ENCODE data around the gene EIF4G3.
A peak's percentile ranks its signal among the peaks of the same experiment; 100 is the strongest.
"Not testable (repeated sequence)": the region's sequence is repeated elsewhere in the genome, so short reads cannot be mapped to it uniquely, and the experiment has no call there.

The EIF4G3 gene

GRCh38 chr1:20932437-20932977 lies 244.2 kb downstream of the EIF4G3 start:
- Mint-ChIP-seq H3K4me3 (no peak overlapping the region), H3K9me3 (no peaks in the 10 kb centered on the region), H3K27ac (peak overlapping the region in 1 of 3 experiments; percentile 18), H3K27me3 (ENCODE audit: low read depth) (no peaks in the 10 kb centered on the region), H3K4me1 (peaks cover 12% of the 10 kb centered on the region), H3K36me3 (ENCODE audit: low read depth) (peaks cover 46% of the 10 kb centered on the region)
- TF ChIP-seq, protein P1, sequence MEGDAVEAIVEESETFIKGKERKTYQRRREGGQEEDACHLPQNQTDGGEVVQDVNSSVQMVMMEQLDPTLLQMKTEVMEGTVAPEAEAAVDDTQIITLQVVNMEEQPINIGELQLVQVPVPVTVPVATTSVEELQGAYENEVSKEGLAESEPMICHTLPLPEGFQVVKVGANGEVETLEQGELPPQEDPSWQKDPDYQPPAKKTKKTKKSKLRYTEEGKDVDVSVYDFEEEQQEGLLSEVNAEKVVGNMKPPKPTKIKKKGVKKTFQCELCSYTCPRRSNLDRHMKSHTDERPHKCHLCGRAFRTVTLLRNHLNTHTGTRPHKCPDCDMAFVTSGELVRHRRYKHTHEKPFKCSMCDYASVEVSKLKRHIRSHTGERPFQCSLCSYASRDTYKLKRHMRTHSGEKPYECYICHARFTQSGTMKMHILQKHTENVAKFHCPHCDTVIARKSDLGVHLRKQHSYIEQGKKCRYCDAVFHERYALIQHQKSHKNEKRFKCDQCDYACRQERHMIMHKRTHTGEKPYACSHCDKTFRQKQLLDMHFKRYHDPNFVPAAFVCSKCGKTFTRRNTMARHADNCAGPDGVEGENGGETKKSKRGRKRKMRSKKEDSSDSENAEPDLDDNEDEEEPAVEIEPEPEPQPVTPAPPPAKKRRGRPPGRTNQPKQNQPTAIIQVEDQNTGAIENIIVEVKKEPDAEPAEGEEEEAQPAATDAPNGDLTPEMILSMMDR (IDR thresholded peaks at IDR 0.05; ENCODE audit: unreplicated experiment in 3 of 3), result no peak

DNA sequence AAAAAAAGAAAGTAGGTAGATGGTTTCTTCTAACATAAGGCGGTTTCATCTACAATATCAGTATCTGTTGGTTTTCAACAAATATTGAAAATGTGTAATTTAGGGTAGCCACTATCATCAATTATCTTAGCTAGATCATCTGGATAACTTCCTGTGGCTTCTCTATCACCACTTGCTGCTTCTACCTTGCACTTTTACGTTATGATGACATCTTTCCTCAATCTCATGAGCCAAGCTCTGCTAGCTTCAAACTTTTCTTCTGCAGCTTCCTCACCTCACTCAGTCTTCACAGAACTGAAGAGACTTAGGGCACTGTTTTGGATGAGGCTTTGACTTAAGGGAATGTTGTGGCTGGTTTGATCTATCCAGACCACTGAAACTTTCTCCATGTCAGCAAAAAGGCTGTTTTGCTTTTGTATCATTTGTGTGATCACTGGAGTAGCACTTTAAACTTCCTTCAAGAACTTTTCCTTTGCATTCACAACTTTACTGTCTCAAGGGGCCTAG lies 244.7 kb downstream of the EIF4G3 start:
- H3K36me3 Mint-ChIP-seq (ENCODE audit: low read depth), result peaks cover 46% of the 10 kb centered on the region
- H3K4me1 Mint-ChIP-seq, result peaks cover 9% of the 10 kb centered on the region
- H3K4me3 Mint-ChIP-seq, result no peak overlapping the region

DNA sequence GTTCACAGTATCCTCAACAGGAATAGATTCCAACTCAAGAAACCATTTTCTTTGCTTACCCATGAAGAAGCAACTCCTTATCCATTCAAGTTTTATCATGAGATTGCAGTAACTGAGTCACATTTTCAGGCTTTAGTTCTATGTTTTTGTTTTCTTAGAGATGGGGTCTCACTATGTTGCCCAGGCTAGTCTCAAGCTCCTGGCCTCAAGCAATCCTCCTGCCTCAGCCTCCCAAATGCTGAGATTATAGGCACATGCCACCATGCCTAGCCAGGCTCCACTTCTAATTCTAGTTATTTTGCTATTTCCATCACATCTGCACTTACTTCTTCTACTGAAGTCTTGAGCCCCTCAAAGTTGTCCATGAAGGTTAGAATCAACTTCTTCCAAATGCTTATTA lies 246.3 kb downstream of the EIF4G3 start:
- Mint-ChIP-seq H3K4me3 (no peak overlapping the region), H3K36me3 (ENCODE audit: low read depth) (peaks cover 46% of the 10 kb centered on the region), H3K27ac (no peak overlapping the region), H3K9me3 (no peaks in the 10 kb centered on the region), H3K27me3 (ENCODE audit: low read depth) (no peaks in the 10 kb centered on the region), H3K4me1 (no peaks in the 10 kb centered on the region)
- TF ChIP-seq, protein P1 (IDR thresholded peaks at IDR 0.05; ENCODE audit: unreplicated experiment in 3 of 3), result no peak

More for the DNA sequence above, 244.7 kb downstream of the EIF4G3 start:
- H3K9me3 Mint-ChIP-seq, result no peaks in the 10 kb centered on the region
- TF ChIP-seq, protein P1 (IDR thresholded peaks at IDR 0.05; ENCODE audit: unreplicated experiment in 3 of 3), result no peak
- H3K27ac Mint-ChIP-seq, result peak overlapping the region in 1 of 3 experiments; percentile 18
- H3K27me3 Mint-ChIP-seq (ENCODE audit: low read depth), result no peaks in the 10 kb centered on the region

DNA sequence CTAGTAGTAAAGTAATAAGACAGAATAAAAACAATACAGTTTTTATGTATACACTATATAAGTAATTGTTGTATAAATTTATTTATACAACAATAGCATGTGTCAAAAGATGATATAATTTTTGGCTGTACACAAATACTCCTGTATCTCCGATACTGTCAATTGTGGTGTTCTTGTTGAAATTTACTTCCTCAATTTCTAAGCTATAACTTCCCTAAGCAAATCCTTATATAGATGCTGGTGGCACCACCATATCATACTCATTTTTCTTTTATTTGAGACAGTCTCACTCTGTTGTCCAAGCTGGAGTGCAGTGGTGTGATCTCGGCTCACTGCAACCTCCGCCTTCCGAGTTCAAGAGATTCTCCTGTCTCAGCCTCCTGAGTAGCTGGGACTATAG lies 248.6 kb downstream of the EIF4G3 start:
- Mint-ChIP-seq H3K4me3 (no peak overlapping the region), H3K4me1 (no peaks in the 10 kb centered on the region), H3K36me3 (ENCODE audit: low read depth) (peaks cover 34% of the 10 kb centered on the region), H3K27me3 (ENCODE audit: low read depth) (no peaks in the 10 kb centered on the region), H3K9me3 (no peaks in the 10 kb centered on the region), H3K27ac (no peak overlapping the region)
- TF ChIP-seq, protein P1 (IDR thresholded peaks at IDR 0.05; ENCODE audit: unreplicated experiment in 3 of 3), result no peak

GRCh38 chr1:20921285-20921684 lies 255.4 kb downstream of the EIF4G3 start:
- Mint-ChIP-seq H3K9me3 (no peaks in the 10 kb centered on the region), H3K27me3 (ENCODE audit: low read depth) (no peaks in the 10 kb centered on the region), H3K4me3 (no peak overlapping the region), H3K36me3 (ENCODE audit: low read depth) (no peaks in the 10 kb centered on the region), H3K27ac (no peak overlapping the region), H3K4me1 (peaks cover 9% of the 10 kb centered on the region)
- TF ChIP-seq, protein P1 (IDR thresholded peaks at IDR 0.05; ENCODE audit: unreplicated experiment in 3 of 3), result no peak

GRCh38 chr1:20913242-20913641 lies 263.5 kb downstream of the EIF4G3 start:
- Mint-ChIP-seq H3K27ac (no peak overlapping the region), H3K9me3 (no peaks in the 10 kb centered on the region), H3K4me3 (no peak overlapping the region), H3K27me3 (ENCODE audit: low read depth) (no peaks in the 10 kb centered on the region), H3K4me1 (no peaks in the 10 kb centered on the region), H3K36me3 (ENCODE audit: low read depth) (peaks cover 17% of the 10 kb centered on the region)
- TF ChIP-seq, protein P1 (IDR thresholded peaks at IDR 0.05; ENCODE audit: unreplicated experiment in 3 of 3), result no peak

DNA sequence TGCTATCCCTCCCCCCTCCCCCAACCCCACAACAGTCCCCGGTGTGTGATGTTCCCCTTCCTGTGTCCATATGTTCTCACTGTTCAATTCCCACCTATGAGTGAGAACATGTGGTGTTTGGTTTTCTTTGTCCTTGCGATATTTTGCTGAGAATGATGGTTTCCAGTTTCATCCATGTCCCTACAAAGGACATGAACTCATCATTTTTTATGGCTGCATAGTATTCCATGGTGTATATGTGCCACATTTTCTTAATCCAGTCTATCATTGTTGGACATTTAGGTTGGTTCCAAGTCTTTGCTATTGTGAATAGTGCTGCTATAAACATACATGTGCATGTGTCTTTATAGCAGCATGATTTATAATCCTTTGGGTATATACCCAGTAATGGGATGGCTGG lies 269.2 kb downstream of the EIF4G3 start:
- H3K36me3 Mint-ChIP-seq (ENCODE audit: low read depth), result peaks cover 29% of the 10 kb centered on the region
- not testable (repeated sequence) for H3K4me3 Mint-ChIP-seq; H3K27me3 Mint-ChIP-seq (ENCODE audit: low read depth); H3K4me1 Mint-ChIP-seq; H3K27ac Mint-ChIP-seq; H3K9me3 Mint-ChIP-seq

Data from nephron (organoid).